Upper lobe of left lung (tissue), 6 donors: ENCODE measurements around the gene AMOTL1. TPM values are rescaled to one million over a fixed set of nuclear protein-coding genes. Genes with fewer than 3 reads are reported as not detected.

Experiments used
- ATAC-seq, 2 donors: fragments of 200-7000 bp; cut with Tn5 transposase; one replicate each; pipeline ENCODE4 v1.9.1; 2022; ENCODE audit warnings: mild to moderate bottlenecking in 2 of 2, moderate library complexity in 2 of 2; ENCODE audit not compliant: low FRiP score in 2 of 2
- DNase-seq, 2 donors: peaks; one replicate each; pipeline ENCODE4 v3.0.0-alpha.2; 2019 to 2020
- H3K27ac ChIP-seq, 4 donors: fragments of 200-600 bp; sonication (generic); one replicate each; pipeline ENCODE4 v1.5.1; 2016 to 2019
- H3K27me3 ChIP-seq, 4 donors: fragments of 200-600 bp; sonication (generic); one replicate each; pipeline ENCODE4 v1.5.1; 2017 to 2019
- H3K36me3 ChIP-seq, 4 donors: fragments of 200-600 bp; sonication (generic); one replicate each; pipeline ENCODE4 v1.5.1; 2016 to 2019
- H3K4me1 ChIP-seq, 4 donors: fragments of 200-600 bp; sonication (generic); one replicate each; pipeline ENCODE4 v1.5.1; 2018 to 2019
- H3K4me3 ChIP-seq, 4 donors: fragments of 200-600 bp; sonication (generic); one replicate each; pipeline ENCODE4 v1.5.1; 2017 to 2019; ENCODE audit warnings: mild to moderate bottlenecking in 2 of 4, moderate library complexity in 1 of 4
- H3K9me3 ChIP-seq, 4 donors: fragments of 200-600 bp; sonication (generic); one replicate each; pipeline ENCODE4 v1.5.1; 2018 to 2019
- CTCF ChIP-seq, 6 experiments: fragments of 450-650 bp in 4 of 6; fragments of 200-600 bp in 2 of 6; sonication (generic) in 2 of 6; IDR thresholded peaks; one replicate each; pipeline ENCODE4 v1.5.1; 2016 to 2019; ENCODE audit warnings: antibody characterized with exemption in 6 of 6
- EP300 ChIP-seq, 4 donors: sonication (generic); formaldehyde crosslinking; IDR thresholded peaks; one replicate each; pipeline ENCODE4 v1.5.1; 2017; ENCODE audit warnings: antibody characterized with exemption in 4 of 4, control low read depth in 2 of 4
- POLR2A ChIP-seq, 4 donors: fragments of 450-650 bp; IDR thresholded peaks; one replicate each; pipeline ENCODE4 v1.5.1; 2016 to 2017; ENCODE audit warnings: antibody characterized with exemption in 4 of 4, mild to moderate bottlenecking in 2 of 4
- POLR2AphosphoS5 ChIP-seq, 2 donors: sonication (generic); formaldehyde crosslinking; IDR thresholded peaks; one replicate each; pipeline ENCODE4 v1.5.1; 2017; ENCODE audit warnings: antibody characterized with exemption in 2 of 2
- WGBS, 2 donors: methylation state at CpG; one replicate each; pipeline ENCODE4 v1.1.5; 2017 to 2018; 5-methylcytosine and 5-hydroxymethylcytosine counted together
- total RNA-seq, 6 donors: library from RNA; depleted of rRNA in 4 of 6; stranded (reverse); fragments of >200 nt in 4 of 6; gene quantifications; one replicate each; pipeline versions ENCODE4 v1.1.0 to v1.2.1, GENCODE V29; 2016 to 2021
- donor health status: DM: no; HTN: no; CAD: no; lungs with moderate emphysema.
- donor health status: DM: no; HTN: yes; CAD: no; lungs with severe emphysema.

The AMOTL1 gene
- total RNA-seq, 6 donors from 2014 or later = 30.4 to 54.7 (median 46.1) TPM

- Histone ChIP-seq H3K36me3 (peaks cover 23 to 98% (median 67%) of the 10 kb centered on the region in 4 donors), H3K4me3 (no peak overlapping the region), H3K9me3 (no peaks in the 10 kb centered on the region), H3K27ac (no peak overlapping the region), H3K4me1 (no peaks in the 10 kb centered on the region), H3K27me3 (no peaks in the 10 kb centered on the region)
- ATAC-seq = no peak
- no peak for DNase-seq
- TF ChIP-seq POLR2AphosphoS5 (IDR thresholded peaks at IDR 0.05) = no peak
- no peak for TF ChIP-seq POLR2A (IDR thresholded peaks at IDR 0.05)
- no peak for TF ChIP-seq CTCF (IDR thresholded peaks at IDR 0.05)
- no peak for TF ChIP-seq EP300 (IDR thresholded peaks at IDR 0.05)
- WGBS, 2 donors = 76 to 83% methylated on average over 5 of the region's 5 CpGs
These were observed 100.3 kb downstream of the AMOTL1 start for GRCh38 chr11:94868468-94868867.

GRCh38 chr11:94869186-94869585 is 101.0 kb downstream of the AMOTL1 start:
- Histone ChIP-seq H3K27ac (no peak overlapping the region), H3K4me3 (no peak overlapping the region), H3K9me3 (no peaks in the 10 kb centered on the region), H3K36me3 (peaks cover 23 to 100% (median 69%) of the 10 kb centered on the region in 4 donors), H3K27me3 (no peaks in the 10 kb centered on the region), H3K4me1 (no peaks in the 10 kb centered on the region)
- TF ChIP-seq POLR2AphosphoS5 (IDR thresholded peaks at IDR 0.05) (no peak), POLR2A (IDR thresholded peaks at IDR 0.05) (no peak), CTCF (IDR thresholded peaks at IDR 0.05) (no peak), EP300 (IDR thresholded peaks at IDR 0.05) (no peak)
- DNase-seq = peak in 1 of 2 donors; percentile 66
- no peak for ATAC-seq
- 84 to 94% methylated on average over 3 to 10 of the region's 10 CpGs for WGBS, 2 donors

DNA sequence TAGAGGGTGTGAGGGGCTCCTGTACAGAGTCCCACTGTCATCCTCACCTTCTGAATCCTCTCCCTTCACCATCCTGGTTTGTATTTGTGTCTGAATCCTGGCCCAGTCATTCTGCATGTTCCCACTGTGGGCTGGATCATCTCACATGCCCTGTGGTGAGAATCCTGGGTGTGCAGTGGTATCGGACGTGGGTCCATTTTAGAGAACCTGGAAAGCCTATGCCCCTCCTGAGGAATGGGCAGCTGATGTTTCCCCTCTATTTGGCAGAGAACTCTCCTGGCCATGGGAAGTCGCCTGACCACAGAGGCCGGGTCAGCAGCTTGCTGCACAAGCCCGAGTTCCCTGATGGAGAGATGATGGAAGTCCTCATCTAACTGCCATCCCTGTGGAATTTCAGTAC is 102.3 kb downstream of the AMOTL1 start:
- DNase-seq (no peak), ATAC-seq (no peak)
- no peak for TF ChIP-seq EP300 (IDR thresholded peaks at IDR 0.05)
- no peak for TF ChIP-seq CTCF (IDR thresholded peaks at IDR 0.05)
- no peak for TF ChIP-seq POLR2A (IDR thresholded peaks at IDR 0.05)
- TF ChIP-seq POLR2AphosphoS5 (IDR thresholded peaks at IDR 0.05) = no peak
- Histone ChIP-seq H3K27me3 (no peaks in the 10 kb centered on the region), H3K36me3 (peaks cover 16 to 92% (median 59%) of the 10 kb centered on the region in 4 donors), H3K4me1 (no peaks in the 10 kb centered on the region), H3K4me3 (no peak overlapping the region), H3K27ac (no peak overlapping the region), H3K9me3 (no peaks in the 10 kb centered on the region)
- WGBS, 2 donors = 88 to 90% methylated on average over 3 to 5 of the region's 5 CpGs

DNA sequence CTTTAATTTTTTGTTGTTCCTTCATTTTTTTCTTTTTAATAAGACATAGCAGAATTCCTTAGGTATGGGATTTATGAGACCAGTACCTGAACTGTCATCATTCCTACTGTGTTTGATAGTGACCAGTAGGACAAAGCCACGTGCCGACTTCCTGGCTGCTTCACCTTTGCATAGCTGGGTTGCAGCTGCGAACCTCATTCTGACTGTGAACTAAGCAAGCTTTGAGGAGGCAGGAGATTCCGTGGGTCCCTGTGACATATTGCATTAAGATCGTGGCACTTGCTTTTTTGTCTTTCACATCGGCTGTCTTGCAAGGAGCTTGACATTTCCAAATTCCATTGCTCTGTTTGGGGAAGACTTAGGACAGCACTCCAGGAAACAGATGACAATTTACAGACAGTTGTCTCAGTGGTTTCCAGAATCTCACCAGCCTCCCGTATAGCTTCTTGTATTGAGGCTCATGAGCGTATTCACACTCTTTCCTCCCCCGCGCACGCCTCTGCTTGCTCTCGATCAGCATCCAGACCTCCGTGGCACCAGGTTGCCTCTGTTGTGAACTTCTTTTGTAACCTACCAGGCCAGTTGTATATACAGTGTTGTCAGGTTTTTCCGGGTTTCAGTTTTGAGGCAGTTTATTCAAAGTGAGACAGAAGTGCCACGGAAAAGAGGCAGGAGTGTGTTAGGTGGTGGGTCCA is 103.5 kb downstream of the AMOTL1 start:
- Histone ChIP-seq H3K36me3 (peaks cover 7 to 89% (median 49%) of the 10 kb centered on the region in 4 donors), H3K4me1 (peaks cover 0 to 6% (median 6%) of the 10 kb centered on the region in 4 donors), H3K27ac (no peak overlapping the region), H3K4me3 (no peak overlapping the region), H3K9me3 (no peaks in the 10 kb centered on the region), H3K27me3 (no peaks in the 10 kb centered on the region)
- TF ChIP-seq POLR2A (IDR thresholded peaks at IDR 0.05) (no peak), EP300 (IDR thresholded peaks at IDR 0.05) (no peak), POLR2AphosphoS5 (IDR thresholded peaks at IDR 0.05) (no peak), CTCF (IDR thresholded peaks at IDR 0.05) (no peak)
- ATAC-seq (no peak), DNase-seq (no peak)
- 91% methylated on average over 15 of the region's 15 CpGs for WGBS, 2 donors
